CD14-positive monocyte (primary cell): ENCODE data around the gene PPM1H. TPM values are rescaled to one million over a fixed set of nuclear protein-coding genes. Genes with fewer than 3 reads are reported as not detected.

Experiments
- DNase-seq, 3 donors: peaks; one replicate each; pipeline ENCODE4 v3.0.0-alpha.2; 2011 to 2022
- H2AFZ ChIP-seq: 2 replicates; pipeline ENCODE4 v1.6.0; 2012; ENCODE audit warnings: mild to moderate bottlenecking, low read depth, low read length, inconsistent platforms; ENCODE audit not compliant: insufficient read depth, poor library complexity, severe bottlenecking
- H3K27ac ChIP-seq, 2 donors: 1 replicate in 1 of 2; 2 replicates in 1 of 2; pipeline ENCODE4 v1.5.1; 2012 to 2013; ENCODE audit warnings: low read length in 2 of 2, control low read depth in 1 of 2, inconsistent platforms in 1 of 2, low read depth in 1 of 2, mild to moderate bottlenecking in 1 of 2
- H3K27me3 ChIP-seq, 2 donors: one replicate each; pipeline versions ENCODE4 v1.6.0 to v1.6.1; 2011 to 2013; ENCODE audit warnings: low read length in 2 of 2; ENCODE audit not compliant: control insufficient read depth in 2 of 2, insufficient read depth in 2 of 2
- H3K36me3 ChIP-seq, 2 donors: replicated peaks in 1 of 2; 1 replicate in 1 of 2; 2 replicates in 1 of 2; pipeline versions ENCODE4 v1.5.1 to v1.6.1; 2012 to 2013; ENCODE audit warnings: low read length in 2 of 2, control low read depth in 1 of 2, inconsistent platforms in 1 of 2, mild to moderate bottlenecking in 1 of 2; ENCODE audit not compliant: insufficient read depth in 2 of 2, control insufficient read depth in 1 of 2
- H3K4me1 ChIP-seq, 2 donors: 1 replicate in 1 of 2; 2 replicates in 1 of 2; pipeline versions ENCODE4 v1.5.1 to v1.6.1; 2012 to 2013; ENCODE audit warnings: low read length in 2 of 2, control low read depth in 1 of 2, inconsistent platforms in 1 of 2, mild to moderate bottlenecking in 1 of 2, moderate library complexity in 1 of 2; ENCODE audit not compliant: insufficient read depth in 2 of 2, control insufficient read depth in 1 of 2
- H3K4me2 ChIP-seq: replicated peaks from 2 replicates; pipeline ENCODE3; 2012; ENCODE audit warnings: low read length, moderate library complexity, mild to moderate bottlenecking; ENCODE audit not compliant: poor library complexity, severe bottlenecking; ENCODE audit errors: extremely low read depth
- H3K4me3 ChIP-seq, 3 experiments: fragments of 200-600 bp in 1 of 3; sonication (generic) in 1 of 3; replicated peaks in 1 of 3; 1 replicate in 2 of 3; 2 replicates in 1 of 3; pipeline ENCODE4 v1.5.1; 2011 to 2013; ENCODE audit warnings: low read length in 3 of 3, mild to moderate bottlenecking in 3 of 3, control low read depth in 2 of 3, low read depth in 2 of 3, inconsistent platforms in 1 of 3, moderate library complexity in 1 of 3
- H3K79me2 ChIP-seq: 2 replicates; pipeline ENCODE4 v1.6.0; 2012; ENCODE audit warnings: mild to moderate bottlenecking, control low read depth, inconsistent platforms, low read length, moderate library complexity; ENCODE audit not compliant: insufficient read depth
- H3K9ac ChIP-seq: 2 replicates; pipeline ENCODE4 v1.6.0; 2017; ENCODE audit warnings: low read length, mild to moderate bottlenecking; ENCODE audit not compliant: insufficient read depth, poor library complexity, severe bottlenecking
- H3K9me3 ChIP-seq, 2 donors: replicated peaks in 1 of 2; 1 replicate in 1 of 2; 2 replicates in 1 of 2; pipeline versions ENCODE4 v1.5.1 to v1.6.1; 2012 to 2013; ENCODE audit warnings: low read length in 2 of 2, control low read depth in 1 of 2; ENCODE audit not compliant: control insufficient read depth in 1 of 2, insufficient read depth in 1 of 2
- H4K20me1 ChIP-seq: 2 replicates; pipeline ENCODE4 v1.6.0; 2012; ENCODE audit warnings: mild to moderate bottlenecking, low read length, control low read depth, moderate library complexity; ENCODE audit not compliant: insufficient read depth
- H3K27ac Mint-ChIP-seq, 7 donors: one replicate each; pipeline ENCODE4 v1.8.0; 2020; ENCODE audit warnings: mild to moderate bottlenecking in 7 of 7, mixed read lengths in 7 of 7, moderate library complexity in 6 of 7, inconsistent platforms in 2 of 7
- H3K27me3 Mint-ChIP-seq, 3 donors: one replicate each; pipeline ENCODE4 v1.8.0; 2021 to 2022; ENCODE audit warnings: low read depth in 3 of 3, mild to moderate bottlenecking in 3 of 3, mixed read lengths in 3 of 3, moderate library complexity in 3 of 3, inconsistent platforms in 1 of 3
- H3K36me3 Mint-ChIP-seq, 2 donors: one replicate each; pipeline ENCODE4 v1.8.0; 2020; ENCODE audit warnings: mixed read lengths in 2 of 2, inconsistent platforms in 1 of 2, mild to moderate bottlenecking in 1 of 2
- H3K4me1 Mint-ChIP-seq: one replicate; pipeline ENCODE4 v1.8.0; 2020; ENCODE audit warnings: mild to moderate bottlenecking, mixed read lengths
- H3K4me3 Mint-ChIP-seq, 2 donors: one replicate each; pipeline ENCODE4 v1.8.0; 2020; ENCODE audit warnings: mild to moderate bottlenecking in 2 of 2, mixed read lengths in 2 of 2, moderate library complexity in 1 of 2
- H3K9me3 Mint-ChIP-seq, 7 donors: one replicate each; pipeline ENCODE4 v1.8.0; 2020 to 2022; ENCODE audit warnings: mixed read lengths in 7 of 7, mild to moderate bottlenecking in 6 of 7, moderate library complexity in 6 of 7, inconsistent platforms in 2 of 7
- WGBS: methylation state at CpG from one replicate; pipeline ENCODE4 v1.1.5; 2013; ENCODE audit warnings: missing lambda C conversion rate; ENCODE audit not compliant: insufficient coverage; 5-methylcytosine and 5-hydroxymethylcytosine counted together
- intact Hi-C, 2 donors: fragments of 100-400 bp; cut with micrococcal nuclease; formaldehyde crosslinking; loops; one replicate each; pipeline versions ENCODE4 v1.15.0 to v1.15.1; 2023
- polyA plus RNA-seq, 3 donors: library from polyadenylated mRNA; depleted of rRNA in 1 of 3; unstranded in 2 of 3; stranded (reverse) in 1 of 3; fragments of 300-500 nt in 2 of 3; fragments of >200 nt in 1 of 3; fragmentation: Illumina TruSeq in 2 of 3; gene quantifications; 1 replicate in 2 of 3; 2 replicates in 1 of 3; pipeline ENCODE4 v1.2.3, GENCODE V29; 2012 to 2021
- TF ChIP-seq, protein P1 (sequence below): fragments of 200-600 bp; IDR thresholded peaks from one replicate; pipeline ENCODE4 v1.8.0; 2022; ENCODE audit warnings: antibody characterized with exemption, mild to moderate bottlenecking

PPM1H gene
- polyA plus RNA-seq, 3 donors = 1.5 to 2.8 (median 1.9) TPM

GRCh38 chr12:62860501-62861411 lies 74.2 kb downstream of the PPM1H start:
- Histone ChIP-seq H3K4me2 (no peak overlapping the region), H3K4me3 (no peak overlapping the region), H3K27ac (no peak overlapping the region), H3K36me3 (no peaks in the 10 kb centered on the region), H3K9ac (no peak overlapping the region), H3K9me3 (no peaks in the 10 kb centered on the region), H3K4me1 (peaks cover 11% of the 10 kb centered on the region in 2 donors), H3K79me2 (no peaks in the 10 kb centered on the region), H3K27me3 (no peaks in the 10 kb centered on the region), H4K20me1 (no peaks in the 10 kb centered on the region), H2AFZ (no peak overlapping the region)
- no peak overlapping the region for H3K4me3 Mint-ChIP-seq
- H3K9me3 Mint-ChIP-seq = peaks cover 0 to 2% (median 0%) of the 10 kb centered on the region in 7 donors
- no peaks in the 10 kb centered on the region for H3K36me3 Mint-ChIP-seq
- TF ChIP-seq, protein P1, sequence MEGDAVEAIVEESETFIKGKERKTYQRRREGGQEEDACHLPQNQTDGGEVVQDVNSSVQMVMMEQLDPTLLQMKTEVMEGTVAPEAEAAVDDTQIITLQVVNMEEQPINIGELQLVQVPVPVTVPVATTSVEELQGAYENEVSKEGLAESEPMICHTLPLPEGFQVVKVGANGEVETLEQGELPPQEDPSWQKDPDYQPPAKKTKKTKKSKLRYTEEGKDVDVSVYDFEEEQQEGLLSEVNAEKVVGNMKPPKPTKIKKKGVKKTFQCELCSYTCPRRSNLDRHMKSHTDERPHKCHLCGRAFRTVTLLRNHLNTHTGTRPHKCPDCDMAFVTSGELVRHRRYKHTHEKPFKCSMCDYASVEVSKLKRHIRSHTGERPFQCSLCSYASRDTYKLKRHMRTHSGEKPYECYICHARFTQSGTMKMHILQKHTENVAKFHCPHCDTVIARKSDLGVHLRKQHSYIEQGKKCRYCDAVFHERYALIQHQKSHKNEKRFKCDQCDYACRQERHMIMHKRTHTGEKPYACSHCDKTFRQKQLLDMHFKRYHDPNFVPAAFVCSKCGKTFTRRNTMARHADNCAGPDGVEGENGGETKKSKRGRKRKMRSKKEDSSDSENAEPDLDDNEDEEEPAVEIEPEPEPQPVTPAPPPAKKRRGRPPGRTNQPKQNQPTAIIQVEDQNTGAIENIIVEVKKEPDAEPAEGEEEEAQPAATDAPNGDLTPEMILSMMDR = no peak
- no peak for DNase-seq
- intact Hi-C loops = no loop called here
- H3K27ac Mint-ChIP-seq = no peak overlapping the region
- peaks cover 20% of the 10 kb centered on the region for H3K4me1 Mint-ChIP-seq
- WGBS = 97% methylated on average over 5 of the region's 10 CpGs
- peaks cover 0 to 3% (median 0%) of the 10 kb centered on the region in 3 donors for H3K27me3 Mint-ChIP-seq

DNA sequence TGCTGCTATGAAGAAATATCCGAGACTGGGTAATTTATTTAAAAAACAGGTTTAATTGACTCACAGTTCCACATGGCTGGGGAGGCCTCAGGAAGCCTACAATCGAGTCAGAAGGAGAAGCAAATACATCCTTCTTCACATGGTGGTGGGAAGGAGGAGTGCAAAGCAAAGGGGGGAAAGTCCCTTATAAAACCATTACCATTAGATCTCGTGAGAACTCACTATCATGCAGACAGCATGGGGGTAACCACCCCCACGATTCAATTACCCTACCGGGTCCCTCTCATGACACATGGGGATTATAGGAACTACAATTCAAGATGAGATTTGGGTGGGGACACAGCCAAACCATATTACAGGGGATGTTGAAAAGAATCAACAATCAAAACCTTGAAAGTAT lies 74.9 kb downstream of the PPM1H start:
- no peak overlapping the region for H3K27ac ChIP-seq
- no peaks in the 10 kb centered on the region for H3K9me3 Mint-ChIP-seq
- H2AFZ ChIP-seq = no peak overlapping the region
- peak overlapping the region in 2 of 7 donors; percentile 34 to 37 for H3K27ac Mint-ChIP-seq
- H3K27me3 ChIP-seq = no peaks in the 10 kb centered on the region
- H3K4me3 Mint-ChIP-seq = no peak overlapping the region
- DNase-seq = no peak
- WGBS = no CpG with 5 or more reads among the region's 5 CpGs
- intact Hi-C loops = no loop called here
- no peaks in the 10 kb centered on the region for H3K79me2 ChIP-seq
- H3K9me3 ChIP-seq = no peaks in the 10 kb centered on the region
- H3K27me3 Mint-ChIP-seq = peaks cover 0 to 3% (median 0%) of the 10 kb centered on the region in 3 donors
- no peaks in the 10 kb centered on the region for H3K36me3 ChIP-seq
- TF ChIP-seq, protein P1 = no peak
- peaks cover 11% of the 10 kb centered on the region in 2 donors for H3K4me1 ChIP-seq
- no peak overlapping the region for H3K4me3 ChIP-seq
- H3K4me1 Mint-ChIP-seq = peaks cover 20% of the 10 kb centered on the region
- no peak overlapping the region for H3K4me2 ChIP-seq
- H4K20me1 ChIP-seq = no peaks in the 10 kb centered on the region
- no peak overlapping the region for H3K9ac ChIP-seq
- no peaks in the 10 kb centered on the region for H3K36me3 Mint-ChIP-seq
